ENCODE data around the gene CAMP.

Gene CAMP

DNA sequence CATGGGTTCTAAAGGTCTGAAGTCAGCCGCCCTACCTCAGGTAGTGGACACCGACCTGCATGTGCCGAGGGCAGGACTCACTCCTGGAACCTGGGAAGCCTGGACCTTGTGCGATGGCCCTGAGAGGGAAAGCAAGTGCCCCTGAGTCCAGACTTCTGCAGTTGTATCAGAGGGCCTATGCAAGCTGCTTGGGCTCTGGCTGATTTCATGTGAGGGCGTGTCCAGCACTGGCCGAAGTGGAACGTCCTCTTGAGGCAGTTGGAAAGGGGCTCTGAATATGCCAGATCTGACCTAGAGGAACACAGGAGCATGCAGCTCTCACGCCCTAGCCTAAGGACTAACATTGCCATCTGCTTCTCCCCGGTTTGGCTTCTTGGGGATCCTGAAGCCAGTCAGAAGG lies 2.5 kb upstream of the CAMP start:
- TF ChIP-seq, protein P1, sequence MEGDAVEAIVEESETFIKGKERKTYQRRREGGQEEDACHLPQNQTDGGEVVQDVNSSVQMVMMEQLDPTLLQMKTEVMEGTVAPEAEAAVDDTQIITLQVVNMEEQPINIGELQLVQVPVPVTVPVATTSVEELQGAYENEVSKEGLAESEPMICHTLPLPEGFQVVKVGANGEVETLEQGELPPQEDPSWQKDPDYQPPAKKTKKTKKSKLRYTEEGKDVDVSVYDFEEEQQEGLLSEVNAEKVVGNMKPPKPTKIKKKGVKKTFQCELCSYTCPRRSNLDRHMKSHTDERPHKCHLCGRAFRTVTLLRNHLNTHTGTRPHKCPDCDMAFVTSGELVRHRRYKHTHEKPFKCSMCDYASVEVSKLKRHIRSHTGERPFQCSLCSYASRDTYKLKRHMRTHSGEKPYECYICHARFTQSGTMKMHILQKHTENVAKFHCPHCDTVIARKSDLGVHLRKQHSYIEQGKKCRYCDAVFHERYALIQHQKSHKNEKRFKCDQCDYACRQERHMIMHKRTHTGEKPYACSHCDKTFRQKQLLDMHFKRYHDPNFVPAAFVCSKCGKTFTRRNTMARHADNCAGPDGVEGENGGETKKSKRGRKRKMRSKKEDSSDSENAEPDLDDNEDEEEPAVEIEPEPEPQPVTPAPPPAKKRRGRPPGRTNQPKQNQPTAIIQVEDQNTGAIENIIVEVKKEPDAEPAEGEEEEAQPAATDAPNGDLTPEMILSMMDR (IDR thresholded peaks at IDR 0.05; ENCODE audit: low read length, missing control alignments): no peak
- DNase-seq (ENCODE audit: low read depth): no peak
- no peak overlapping the region for H3K4me3 ChIP-seq (replicated peaks; ENCODE audit: low read depth, low read length)

DNA sequence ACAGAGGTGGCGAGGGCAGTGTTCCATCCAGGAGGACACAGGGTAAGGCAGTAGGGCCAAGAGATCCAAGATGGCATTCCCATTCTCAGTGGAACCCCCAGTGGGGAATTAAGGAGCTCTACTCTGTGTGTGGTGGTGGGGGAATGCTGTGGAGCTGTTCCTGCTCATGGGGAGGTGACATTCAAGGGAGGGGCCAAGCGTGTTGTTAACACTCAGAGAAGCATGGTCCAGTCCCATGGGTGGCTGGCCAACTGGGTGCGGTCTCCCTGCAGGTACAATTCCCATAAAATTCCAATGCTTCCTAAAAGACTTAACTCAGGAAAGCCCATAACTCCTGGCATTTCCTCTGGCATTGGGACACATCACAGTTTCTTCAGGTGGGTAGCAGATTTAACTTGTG lies 2.3 kb downstream of the CAMP start:
- DNase-seq (ENCODE audit: low read depth): no peak
- H3K4me3 ChIP-seq (replicated peaks; ENCODE audit: low read depth, low read length): no peak overlapping the region
- TF ChIP-seq, protein P1 (IDR thresholded peaks at IDR 0.05; ENCODE audit: low read length, missing control alignments): no peak

DNA sequence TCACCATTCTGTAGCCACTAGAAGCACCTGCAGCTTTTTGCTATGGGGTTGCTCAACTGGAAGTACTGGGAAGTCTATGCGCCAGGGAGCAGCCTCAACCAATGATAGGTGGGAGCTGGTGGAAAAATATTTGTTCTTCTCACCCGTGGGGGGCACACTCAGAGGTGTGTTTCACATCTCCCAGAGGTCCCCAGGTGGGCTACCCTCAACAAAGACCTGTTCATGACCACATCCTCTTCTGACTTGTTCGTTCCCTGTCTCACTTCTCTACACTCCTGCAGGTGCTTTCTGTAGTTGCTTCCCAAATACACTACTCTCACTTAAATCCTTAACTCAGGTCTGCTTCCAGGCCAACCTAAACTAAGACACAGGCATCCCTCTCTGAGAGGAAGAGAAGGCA lies 3.6 kb downstream of the CAMP start:
- TF ChIP-seq, protein P1 (IDR thresholded peaks at IDR 0.05; ENCODE audit: low read length, missing control alignments): no peak
- no peak overlapping the region for H3K4me3 ChIP-seq (replicated peaks; ENCODE audit: low read depth, low read length)
- DNase-seq (ENCODE audit: low read depth): no peak

DNA sequence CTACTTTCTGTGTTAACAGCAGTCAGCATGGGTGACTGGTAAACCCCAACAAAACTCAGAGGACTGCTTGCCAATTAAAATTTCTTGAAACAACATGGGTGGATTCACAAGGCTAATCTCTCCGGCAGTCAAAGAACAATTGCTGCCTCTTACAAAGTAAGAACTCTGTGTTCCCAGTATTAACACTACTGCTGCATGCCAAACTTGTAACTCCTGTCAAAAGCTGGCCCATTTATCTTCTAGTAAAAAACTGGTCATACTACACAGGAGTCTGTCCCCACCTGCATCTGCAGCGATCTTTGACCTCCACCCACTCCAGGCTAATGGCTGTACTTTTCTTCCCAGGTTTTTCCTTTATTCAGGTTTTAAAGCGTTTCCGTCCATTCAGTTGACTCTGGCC lies 8.9 kb downstream of the CAMP start:
- TF ChIP-seq, protein P1 (IDR thresholded peaks at IDR 0.05; ENCODE audit: low read length, missing control alignments): no peak

DNA sequence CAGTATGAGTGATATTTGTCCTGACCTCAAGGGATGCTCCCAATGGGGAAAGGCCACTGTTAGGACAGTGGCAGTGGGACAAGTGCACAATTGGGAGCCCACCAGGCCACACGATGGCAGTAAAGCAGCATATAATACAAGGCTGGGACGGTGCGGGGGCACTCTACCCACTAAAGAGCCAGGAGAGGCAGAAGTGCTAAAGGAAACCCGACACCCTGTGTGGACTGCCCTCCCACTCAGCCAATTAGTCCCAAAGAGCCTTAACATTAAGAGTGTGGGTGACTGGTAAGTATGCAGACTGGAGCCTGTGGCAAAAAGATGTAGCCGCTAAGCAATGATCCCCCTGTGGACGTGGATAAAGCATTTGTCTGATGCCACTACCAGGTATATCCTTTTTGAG lies 9.4 kb downstream of the CAMP start:
- H3K4me3 ChIP-seq (replicated peaks; ENCODE audit: low read depth, low read length): no peak overlapping the region
- DNase-seq (ENCODE audit: low read depth): peak; percentile 68
- TF ChIP-seq, protein P1 (IDR thresholded peaks at IDR 0.05; ENCODE audit: low read length, missing control alignments): peak; percentile 66

More for the DNA sequence above, 8.9 kb downstream of the CAMP start:
- no peak overlapping the region for H3K4me3 ChIP-seq (replicated peaks; ENCODE audit: low read depth, low read length)
- peak; percentile 25 for DNase-seq (ENCODE audit: low read depth)

DNA sequence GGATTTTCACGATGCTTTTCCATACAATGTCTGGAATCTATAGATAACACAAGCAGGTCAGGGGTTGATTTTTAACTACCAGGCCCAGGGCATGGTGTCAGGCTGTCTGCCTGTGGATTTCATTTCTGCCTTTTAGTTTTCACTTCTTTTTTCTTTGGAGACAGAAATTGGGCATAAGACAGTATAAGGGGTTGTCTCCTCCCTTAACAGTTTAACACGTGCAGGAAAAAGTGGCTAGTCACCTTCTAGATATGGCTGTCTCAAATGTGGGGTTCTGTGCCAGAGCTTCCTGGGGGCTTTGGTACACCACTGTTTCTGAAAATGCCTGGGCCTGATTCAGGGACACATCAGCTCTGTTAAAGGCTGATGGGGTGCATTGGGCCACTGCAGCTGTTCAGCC lies 10.2 kb downstream of the CAMP start:
- TF ChIP-seq, protein P1 (IDR thresholded peaks at IDR 0.05; ENCODE audit: low read length, missing control alignments): no peak
- no peak overlapping the region for H3K4me3 ChIP-seq (replicated peaks; ENCODE audit: low read depth, low read length)
- no peak for DNase-seq (ENCODE audit: low read depth)

DNA sequence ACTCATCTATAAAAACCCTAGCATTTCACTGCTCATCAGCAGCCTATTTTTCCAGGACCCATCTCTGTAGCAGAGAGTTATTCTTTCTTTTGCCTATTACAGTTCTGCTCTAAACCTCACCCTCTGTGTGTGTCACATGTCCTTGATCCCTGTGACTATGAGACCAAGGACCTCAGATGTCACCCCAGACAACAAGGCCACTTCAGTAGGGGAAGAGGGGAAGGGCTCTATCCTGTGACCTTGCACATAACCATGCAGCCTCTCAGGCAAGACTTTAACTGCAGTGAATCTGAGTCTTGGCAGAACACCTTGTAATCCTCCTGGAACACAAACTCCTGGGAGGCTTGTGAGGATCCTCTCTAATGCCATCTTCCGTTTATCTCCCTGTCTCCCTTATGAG lies 13.2 kb downstream of the CAMP start:
- no peak for DNase-seq (ENCODE audit: low read depth)
- TF ChIP-seq, protein P1 (IDR thresholded peaks at IDR 0.05; ENCODE audit: low read length, missing control alignments): no peak

More for the DNA sequence above, 13.2 kb downstream of the CAMP start:
- no peak overlapping the region for H3K4me3 ChIP-seq (replicated peaks; ENCODE audit: low read depth, low read length)
